Neural cell (in vitro differentiated cells): Measurements from ENCODE around the gene CYP11A1. TPM values are rescaled to one million over a fixed set of nuclear protein-coding genes. Genes with fewer than 3 reads are reported as not detected.

Experiments used
- H2AFZ ChIP-seq: fragments of 200-600, 300-800 bp; sonication (generic), shearing (Covaris generic); 2 replicates; pipeline ENCODE4 v1.6.0; 2014; ENCODE audit warnings: low read depth, mild to moderate bottlenecking, antibody characterized with exemption, low read length, moderate library complexity
- H3F3A ChIP-seq: fragments of 200-600 bp; shearing (Covaris generic); 2 replicates; pipeline ENCODE4 v1.6.1; 2016; ENCODE audit warnings: mild to moderate bottlenecking, moderate library complexity, mixed read lengths, antibody characterized with exemption, low read length; ENCODE audit not compliant: insufficient read depth, poor library complexity, severe bottlenecking
- H3K27ac ChIP-seq: fragments of 200-600, 300-800 bp; sonication (generic), shearing (Covaris generic); 2 replicates; pipeline ENCODE4 v1.5.1; 2014; ENCODE audit warnings: mild to moderate bottlenecking, low read length, moderate library complexity
- H3K27me3 ChIP-seq: fragments of 300-800, 200-600 bp; sonication (generic), shearing (Covaris generic); 2 replicates; pipeline ENCODE4 v1.6.0; 2014; ENCODE audit warnings: mild to moderate bottlenecking, low read depth, low read length, moderate library complexity; ENCODE audit not compliant: insufficient read depth
- H3K36me3 ChIP-seq: fragments of 300-800, 200-600 bp; sonication (generic), shearing (Covaris generic); 2 replicates; pipeline ENCODE4 v1.5.1; 2014; ENCODE audit warnings: mild to moderate bottlenecking, antibody characterized with exemption, low read length, moderate library complexity; ENCODE audit not compliant: insufficient read depth
- H3K4me2 ChIP-seq: fragments of 300-800, 200-600 bp; sonication (generic), shearing (Covaris generic); 2 replicates; pipeline ENCODE4 v1.6.0; 2014; ENCODE audit warnings: mild to moderate bottlenecking, low read length
- H3K4me3 ChIP-seq: fragments of 300-800, 200-600 bp; sonication (generic), shearing (Covaris generic); 2 replicates; pipeline ENCODE4 v1.5.1; 2014; ENCODE audit warnings: mild to moderate bottlenecking, low read length, moderate library complexity
- H3K79me2 ChIP-seq: fragments of 200-600 bp; shearing (Covaris generic); replicated peaks from 2 replicates; pipeline ENCODE4 v1.6.0; 2014; ENCODE audit warnings: mild to moderate bottlenecking, low read length, moderate library complexity; ENCODE audit not compliant: insufficient read depth
- H3K9ac ChIP-seq: fragments of 300-800, 200-600 bp; sonication (generic), shearing (Covaris generic); 2 replicates; pipeline ENCODE4 v1.6.1; 2016; ENCODE audit warnings: mild to moderate bottlenecking, low read length, mixed read lengths
- H3K9me2 ChIP-seq: fragments of 200-600 bp; shearing (Covaris generic); 2 replicates; pipeline ENCODE4 v1.6.1; 2016; ENCODE audit warnings: mild to moderate bottlenecking, low read length, mixed read lengths; ENCODE audit not compliant: insufficient read depth
- H3K9me3 ChIP-seq: fragments of 200-600, 300-800 bp; sonication (generic), shearing (Covaris generic); 2 replicates; pipeline ENCODE4 v1.6.1; 2016; ENCODE audit warnings: mild to moderate bottlenecking, mixed run types, low read length, moderate library complexity, mixed read lengths
- H4K20me1 ChIP-seq: fragments of 200-600 bp; shearing (Covaris generic); 2 replicates; pipeline ENCODE4 v1.6.1; 2016; ENCODE audit warnings: mild to moderate bottlenecking, mixed run types; ENCODE audit not compliant: insufficient read depth
- CTCF ChIP-seq: fragments of 450-650 bp; IDR thresholded peaks from 2 replicates; pipeline ENCODE4 v1.5.1; 2014; ENCODE audit warnings: antibody characterized with exemption, mild to moderate bottlenecking, moderate library complexity; ENCODE audit not compliant: poor library complexity, severe bottlenecking
- EP300 ChIP-seq: fragments of 450-650 bp; conservative IDR thresholded peaks from 2 replicates; pipeline ENCODE4 v1.6.1; 2014; ENCODE audit warnings: antibody characterized with exemption, mild to moderate bottlenecking, moderate library complexity; ENCODE audit not compliant: poor library complexity, severe bottlenecking
- EZH2 ChIP-seq: fragments of 200-600, 300-800 bp; shearing (Covaris generic), sonication (generic); IDR thresholded peaks from 2 replicates; pipeline ENCODE4 v1.6.1; 2014; ENCODE audit warnings: antibody characterized with exemption, low read length, borderline replicate concordance, mild to moderate bottlenecking; ENCODE audit not compliant: insufficient read depth, poor library complexity, severe bottlenecking
- MXI1 ChIP-seq: fragments of 450-650 bp; conservative IDR thresholded peaks from 2 replicates; pipeline ENCODE4 v1.6.1; 2014; ENCODE audit warnings: antibody characterized with exemption, mild to moderate bottlenecking; ENCODE audit not compliant: poor library complexity, severe bottlenecking
- POLR2AphosphoS5 ChIP-seq: IDR thresholded peaks from 2 replicates; pipeline ENCODE4 v1.6.1; 2012
- RAD21 ChIP-seq: fragments of 450-650 bp; conservative IDR thresholded peaks from 2 replicates; pipeline ENCODE4 v1.6.1; 2014; ENCODE audit warnings: antibody characterized with exemption, mild to moderate bottlenecking, moderate library complexity
- REST ChIP-seq: IDR thresholded peaks from 2 replicates; pipeline ENCODE4 v1.6.1; 2012; ENCODE audit warnings: borderline replicate concordance
- SMC3 ChIP-seq: fragments of 450-650 bp; conservative IDR thresholded peaks from 2 replicates; pipeline ENCODE4 v1.6.1; 2014; ENCODE audit warnings: antibody characterized with exemption, mild to moderate bottlenecking, moderate library complexity; ENCODE audit not compliant: poor library complexity
- TAF1 ChIP-seq: IDR thresholded peaks from 2 replicates; pipeline ENCODE4 v1.6.1; 2012; ENCODE audit warnings: low read depth
- polyA plus RNA-seq: library from polyadenylated mRNA; depleted of rRNA; stranded (reverse); fragments of >200 nt; gene quantifications from 2 replicates; pipeline ENCODE4 v1.2.3, GENCODE V29; 2014

CYP11A1 gene
- polyA plus RNA-seq, 1 donor from 2014 or later, result not detected

GRCh38 chr15:74384566-74384880 is 17.1 kb upstream of the CYP11A1 start:
- no peaks in the 10 kb centered on the region for H3K27me3 ChIP-seq
- H2AFZ ChIP-seq, result no peak overlapping the region
- no peaks in the 10 kb centered on the region for H4K20me1 ChIP-seq
- no peaks in the 10 kb centered on the region for H3K9me3 ChIP-seq
- no peak for TF ChIP-seq POLR2AphosphoS5
- no peak for TF ChIP-seq RAD21
- no peak for TF ChIP-seq EZH2
- no peak for TF ChIP-seq TAF1
- no peak for TF ChIP-seq MXI1
- TF ChIP-seq EP300, result no peak
- TF ChIP-seq SMC3, result no peak
- no peak for TF ChIP-seq CTCF
- no peak for TF ChIP-seq REST
- H3K4me2 ChIP-seq, result no peak overlapping the region
- H3K79me2 ChIP-seq, result no peaks in the 10 kb centered on the region
- no peak overlapping the region for H3K27ac ChIP-seq
- no peaks in the 10 kb centered on the region for H3K36me3 ChIP-seq
- H3K4me3 ChIP-seq, result no peak overlapping the region
- no peak overlapping the region for H3K9ac ChIP-seq
- H3F3A ChIP-seq, result no peaks in the 10 kb centered on the region
- no peaks in the 10 kb centered on the region for H3K9me2 ChIP-seq

- Histone ChIP-seq H4K20me1 (no peaks in the 10 kb centered on the region), H3K79me2 (no peaks in the 10 kb centered on the region), H3K27me3 (no peaks in the 10 kb centered on the region), H3K9me3 (no peaks in the 10 kb centered on the region), H3K36me3 (no peaks in the 10 kb centered on the region), H3K27ac (no peak overlapping the region), H3F3A (no peaks in the 10 kb centered on the region), H3K4me2 (no peak overlapping the region), H3K9ac (no peak overlapping the region), H3K4me3 (no peak overlapping the region), H2AFZ (no peak overlapping the region), H3K9me2 (no peaks in the 10 kb centered on the region)
- no peak for TF ChIP-seq SMC3
- TF ChIP-seq EZH2, result no peak
- TF ChIP-seq MXI1, result no peak
- TF ChIP-seq REST, result no peak
- TF ChIP-seq POLR2AphosphoS5, result no peak
- TF ChIP-seq EP300, result no peak
- no peak for TF ChIP-seq CTCF
- TF ChIP-seq RAD21, result no peak
- no peak for TF ChIP-seq TAF1
Observed at GRCh38 chr15:74383695-74384565, 16.5 kb upstream of the CYP11A1 start.
